Ovary (tissue), 9 donors: ENCODE data around the gene EPHA8. TPM values are rescaled to one million over a fixed set of nuclear protein-coding genes. Genes with fewer than 3 reads are reported as not detected.

ENCODE experiments used
- DNase-seq, 5 donors: peaks; one replicate each; pipeline ENCODE4 v3.0.0-alpha.2; 2019 to 2020
- H3K27ac ChIP-seq, 2 donors: fragments of 200-600 bp; one replicate each; pipeline versions ENCODE4 v1.5.1 to v1.8.0; 2019 to 2022
- H3K27me3 ChIP-seq: fragments of 200-600 bp; one replicate; pipeline ENCODE4 v1.8.0; 2022
- H3K36me3 ChIP-seq: fragments of 200-600 bp; sonication (generic); one replicate; pipeline ENCODE4 v1.5.1; 2019
- H3K4me1 ChIP-seq: one replicate; pipeline ENCODE4 v1.8.1; 2013; ENCODE audit warnings: mild to moderate bottlenecking, moderate library complexity; ENCODE audit not compliant: insufficient read depth
- H3K4me3 ChIP-seq: fragments of 200-600 bp; sonication (generic); one replicate; pipeline ENCODE4 v1.5.1; 2017
- H3K9me3 ChIP-seq, 2 donors: fragments of 200-600 bp in 1 of 2; sonication (generic) in 1 of 2; one replicate each; pipeline versions ENCODE4 v1.5.1 to v1.8.1; 2013 to 2019; ENCODE audit warnings: mild to moderate bottlenecking in 1 of 2, moderate library complexity in 1 of 2
- EP300 ChIP-seq: sonication (generic); formaldehyde crosslinking; IDR thresholded peaks from one replicate; pipeline ENCODE4 v1.6.1; 2017; ENCODE audit warnings: antibody characterized with exemption
- POLR2A ChIP-seq: fragments of 450-650 bp; IDR thresholded peaks from one replicate; pipeline ENCODE4 v1.6.1; 2017; ENCODE audit warnings: antibody characterized with exemption, mild to moderate bottlenecking, moderate library complexity
- WGBS, 3 donors: extraction: QIAGEN DNeasy Blood & Tissue Kit in 1 of 3; methylation state at CpG; one replicate each; pipeline versions ENCODE4 v1.1.5 to v1.1.7; 2013 to 2017; 5-methylcytosine and 5-hydroxymethylcytosine counted together
- intact Hi-C, 4 donors: fragments of 100-400 bp; cut with DNase I; formaldehyde crosslinking; loops; one replicate each; pipeline versions ENCODE4 v1.11.0 to v1.15.1; 2022 to 2023
- polyA plus RNA-seq, 2 donors: library from polyadenylated mRNA; stranded (reverse); fragments of 200-250 nt in 1 of 2; fragments of 350-450 nt in 1 of 2; fragmentation: Illumina TruSeq in 1 of 2; extraction: RNeasy Lipid Tissue Mini Kit (QIAGEN cat#74804) in 1 of 2; gene quantifications; one replicate each; pipeline ENCODE4 v1.2.3, GENCODE V29; 2013 to 2014
- total RNA-seq, 7 donors: library from RNA; depleted of rRNA in 2 of 7; stranded (reverse); fragments of >200 nt in 2 of 7; fragmentation: NEBNext Ultra II Directional in 3 of 7; extraction: Animal tissue kit (Norgen Biotek cat#: 25700) in 3 of 7; gene quantifications; one replicate each; pipeline versions ENCODE4 v1.1.0 to v1.2.4, GENCODE V29; 2016 to 2023
- TF ChIP-seq, protein P1 (sequence below), 3 donors: fragments of 450-650 bp in 2 of 3; fragments of 200-600 bp in 1 of 3; IDR thresholded peaks; one replicate each; pipeline versions ENCODE4 v1.5.1 to v1.8.0; 2016 to 2022; ENCODE audit warnings: antibody characterized with exemption in 3 of 3, mild to moderate bottlenecking in 1 of 3
- donor health status: DM: no; HTN: no; CAD: no; lungs with moderate emphysema.
- donor health status: DM: no; HTN: no; CAD: no.
- donor health status: Bipolar disorder and iron deficiency.
- donor health status: DM: yes; HTN: yes; CAD: no.
- donor health status: DM: no; HTN: no; CAD: no.
- donor health status: DM: yes; HTN: yes; CAD: no.

Gene EPHA8
- total and polyA plus RNA-seq, 9 donors, result 0.02 TPM; not detected in 8

DNA sequence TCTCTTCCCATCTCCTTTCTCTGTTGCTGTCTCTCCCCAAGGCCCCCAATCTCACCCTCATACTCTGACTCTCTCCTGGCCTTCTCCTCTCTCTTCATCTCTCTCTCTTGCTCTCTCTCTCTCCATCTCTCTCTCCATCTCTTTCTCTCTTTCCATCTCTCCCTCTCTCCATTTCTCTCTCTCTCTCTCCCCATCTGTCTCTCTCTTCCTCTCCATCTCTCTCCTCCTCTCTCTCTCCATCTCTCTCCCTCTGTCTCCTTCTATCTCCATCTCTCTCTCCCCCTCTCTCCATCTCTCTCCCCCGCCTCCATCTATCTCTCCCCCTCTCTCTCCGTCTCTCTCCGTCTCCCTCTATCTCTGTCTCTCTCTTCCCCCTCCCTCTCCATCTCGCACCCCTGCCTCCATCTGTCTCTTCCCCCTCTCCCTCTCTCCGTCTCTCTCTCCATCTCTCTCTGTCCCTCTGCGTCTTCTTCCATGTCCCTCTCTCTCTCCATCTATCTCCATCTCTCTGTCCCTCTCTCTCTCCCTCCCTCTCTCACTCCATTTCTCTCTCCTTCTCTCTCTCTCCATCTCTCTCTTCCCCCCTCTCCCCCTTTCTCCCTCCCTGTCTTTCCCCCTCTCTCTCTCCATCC, 16.0 kb upstream of the EPHA8 start:
- no peak for TF ChIP-seq POLR2A
- TF ChIP-seq, protein P1, sequence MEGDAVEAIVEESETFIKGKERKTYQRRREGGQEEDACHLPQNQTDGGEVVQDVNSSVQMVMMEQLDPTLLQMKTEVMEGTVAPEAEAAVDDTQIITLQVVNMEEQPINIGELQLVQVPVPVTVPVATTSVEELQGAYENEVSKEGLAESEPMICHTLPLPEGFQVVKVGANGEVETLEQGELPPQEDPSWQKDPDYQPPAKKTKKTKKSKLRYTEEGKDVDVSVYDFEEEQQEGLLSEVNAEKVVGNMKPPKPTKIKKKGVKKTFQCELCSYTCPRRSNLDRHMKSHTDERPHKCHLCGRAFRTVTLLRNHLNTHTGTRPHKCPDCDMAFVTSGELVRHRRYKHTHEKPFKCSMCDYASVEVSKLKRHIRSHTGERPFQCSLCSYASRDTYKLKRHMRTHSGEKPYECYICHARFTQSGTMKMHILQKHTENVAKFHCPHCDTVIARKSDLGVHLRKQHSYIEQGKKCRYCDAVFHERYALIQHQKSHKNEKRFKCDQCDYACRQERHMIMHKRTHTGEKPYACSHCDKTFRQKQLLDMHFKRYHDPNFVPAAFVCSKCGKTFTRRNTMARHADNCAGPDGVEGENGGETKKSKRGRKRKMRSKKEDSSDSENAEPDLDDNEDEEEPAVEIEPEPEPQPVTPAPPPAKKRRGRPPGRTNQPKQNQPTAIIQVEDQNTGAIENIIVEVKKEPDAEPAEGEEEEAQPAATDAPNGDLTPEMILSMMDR (IDR thresholded peaks at IDR 0.05), result no peak
- no peak for TF ChIP-seq EP300
- intact Hi-C loops, result no loop called here
- WGBS, 3 donors, result 66 to 78% (median 66%) methylated on average over 6 of the region's 6 CpGs
- H3K4me3 ChIP-seq, result no peak overlapping the region
- no peaks in the 10 kb centered on the region for H3K27me3 ChIP-seq
- no peaks in the 10 kb centered on the region for H3K9me3 ChIP-seq
- no peaks in the 10 kb centered on the region for H3K4me1 ChIP-seq
- DNase-seq, result no peak
- H3K36me3 ChIP-seq, result no peaks in the 10 kb centered on the region
- no peak overlapping the region for H3K27ac ChIP-seq

DNA sequence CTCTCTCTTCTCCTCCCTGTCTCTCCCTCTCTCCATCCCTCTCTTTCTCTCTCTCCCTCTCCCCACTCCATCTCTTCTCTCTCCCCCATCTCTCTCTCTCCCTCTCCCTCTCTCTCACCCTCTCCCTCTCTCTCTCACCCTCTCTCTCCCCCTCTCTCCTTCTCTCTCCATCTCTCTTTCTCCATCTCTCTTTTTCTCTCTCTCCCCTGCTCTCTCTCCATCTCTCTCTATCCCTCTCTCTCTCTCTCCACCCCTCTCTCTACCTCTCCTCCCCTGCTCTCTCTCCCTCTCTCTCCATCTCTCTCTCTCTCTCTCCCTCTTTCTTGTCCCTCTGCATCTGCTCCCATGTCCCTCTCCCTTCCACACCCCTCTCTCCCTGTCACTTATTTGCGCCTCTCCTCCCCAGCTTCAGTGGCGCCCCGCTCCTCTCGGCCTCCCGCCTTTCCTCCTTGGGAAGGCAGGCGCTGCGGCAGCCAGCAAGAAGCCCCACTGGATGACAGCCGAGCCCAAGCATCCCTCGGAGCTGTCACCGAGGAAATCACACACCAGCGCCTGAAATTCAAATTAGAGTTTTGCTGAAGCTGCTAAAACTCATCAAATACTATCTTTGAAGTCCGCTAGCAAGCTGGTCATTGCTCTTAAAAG, 15.3 kb upstream of the EPHA8 start:
- Histone ChIP-seq H3K4me3 (no peak overlapping the region), H3K27me3 (no peaks in the 10 kb centered on the region), H3K36me3 (no peaks in the 10 kb centered on the region), H3K4me1 (no peaks in the 10 kb centered on the region), H3K27ac (no peak overlapping the region), H3K9me3 (no peaks in the 10 kb centered on the region)
- WGBS, 3 donors, result 18 to 27% (median 21%) methylated on average over 12 of the region's 12 CpGs
- intact Hi-C loops, result no loop called here
- DNase-seq, result no peak
- TF ChIP-seq, protein P1 (IDR thresholded peaks at IDR 0.05), result no peak
- TF ChIP-seq EP300 (no peak), POLR2A (no peak)

DNA sequence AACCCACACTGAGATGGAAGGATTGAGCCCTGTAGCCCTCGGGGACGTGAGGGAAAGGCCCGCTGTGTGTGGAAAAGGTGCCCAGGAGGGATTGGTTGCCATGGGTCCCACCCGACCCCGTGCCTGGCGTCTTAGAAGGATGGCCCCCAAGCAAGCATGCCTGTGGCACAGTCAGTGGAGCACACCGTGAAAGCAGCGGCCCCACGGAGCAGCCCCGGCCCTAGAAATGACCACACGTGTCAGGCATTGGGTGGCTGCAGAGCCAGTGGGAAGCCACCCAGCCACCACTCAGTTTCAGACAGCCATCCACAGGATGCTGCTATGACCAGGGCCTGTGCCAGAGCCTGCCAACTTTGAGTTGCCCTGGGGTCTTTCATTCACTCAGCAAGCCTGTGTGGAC, 13.3 kb upstream of the EPHA8 start:
- 77 to 92% (median 88%) methylated on average over 11 of the region's 11 CpGs for WGBS, 3 donors
- Histone ChIP-seq H3K27me3 (no peaks in the 10 kb centered on the region), H3K9me3 (no peaks in the 10 kb centered on the region)

DNA sequence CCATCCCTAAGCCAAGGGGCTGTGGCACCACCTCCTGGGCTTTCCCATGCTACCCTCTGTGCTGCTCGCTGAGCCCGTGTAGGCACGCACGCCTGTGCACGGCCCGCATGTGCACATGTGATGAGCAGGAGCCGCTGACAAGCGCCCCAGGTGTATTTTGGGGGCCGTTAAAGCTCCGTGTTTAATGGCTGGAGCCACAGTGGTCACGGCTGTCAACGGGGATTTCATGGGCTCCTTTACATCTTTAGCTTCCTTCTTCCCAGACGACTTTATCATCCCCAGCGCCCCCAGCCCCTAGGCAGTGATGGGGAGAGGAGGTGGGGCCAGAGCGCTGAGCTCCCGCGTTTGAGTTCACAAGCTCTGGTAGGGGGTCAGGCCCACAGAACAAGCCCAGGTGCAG, 11.7 kb upstream of the EPHA8 start:
- Histone ChIP-seq H3K27ac (no peak overlapping the region), H3K4me1 (no peaks in the 10 kb centered on the region), H3K36me3 (no peaks in the 10 kb centered on the region), H3K4me3 (no peak overlapping the region), H3K9me3 (no peaks in the 10 kb centered on the region), H3K27me3 (no peaks in the 10 kb centered on the region)
- TF ChIP-seq EP300 (no peak), POLR2A (no peak)
- TF ChIP-seq, protein P1 (IDR thresholded peaks at IDR 0.05), result no peak
- WGBS, 3 donors, result 70 to 75% (median 75%) methylated on average over 17 of the region's 17 CpGs
- intact Hi-C loops, result loop anchor here in 1 of 4 donors (10.0 kb wide), 1 partner anchor 127 kb away; no protein-coding TSS in a partner anchor
- DNase-seq, result no peak

More for the DNA sequence above, 13.3 kb upstream of the EPHA8 start:
- H3K36me3 ChIP-seq, result no peaks in the 10 kb centered on the region
- TF ChIP-seq EP300, result no peak
- TF ChIP-seq, protein P1 (IDR thresholded peaks at IDR 0.05), result no peak
- no peak for TF ChIP-seq POLR2A
- no peak for DNase-seq
- no peak overlapping the region for H3K27ac ChIP-seq
- no peaks in the 10 kb centered on the region for H3K4me1 ChIP-seq
- intact Hi-C loops, result loop anchor here in 1 of 4 donors (10.0 kb wide), 1 partner anchor 125 kb away; no protein-coding TSS in a partner anchor
- H3K4me3 ChIP-seq, result no peak overlapping the region
